ENCODE data around the gene M6PR.

- TF ChIP-seq POLR2A (IDR thresholded peaks at IDR 0.05) (no peak), EP300 (IDR thresholded peaks at IDR 0.05) (no peak)
- TF ChIP-seq, protein P1, sequence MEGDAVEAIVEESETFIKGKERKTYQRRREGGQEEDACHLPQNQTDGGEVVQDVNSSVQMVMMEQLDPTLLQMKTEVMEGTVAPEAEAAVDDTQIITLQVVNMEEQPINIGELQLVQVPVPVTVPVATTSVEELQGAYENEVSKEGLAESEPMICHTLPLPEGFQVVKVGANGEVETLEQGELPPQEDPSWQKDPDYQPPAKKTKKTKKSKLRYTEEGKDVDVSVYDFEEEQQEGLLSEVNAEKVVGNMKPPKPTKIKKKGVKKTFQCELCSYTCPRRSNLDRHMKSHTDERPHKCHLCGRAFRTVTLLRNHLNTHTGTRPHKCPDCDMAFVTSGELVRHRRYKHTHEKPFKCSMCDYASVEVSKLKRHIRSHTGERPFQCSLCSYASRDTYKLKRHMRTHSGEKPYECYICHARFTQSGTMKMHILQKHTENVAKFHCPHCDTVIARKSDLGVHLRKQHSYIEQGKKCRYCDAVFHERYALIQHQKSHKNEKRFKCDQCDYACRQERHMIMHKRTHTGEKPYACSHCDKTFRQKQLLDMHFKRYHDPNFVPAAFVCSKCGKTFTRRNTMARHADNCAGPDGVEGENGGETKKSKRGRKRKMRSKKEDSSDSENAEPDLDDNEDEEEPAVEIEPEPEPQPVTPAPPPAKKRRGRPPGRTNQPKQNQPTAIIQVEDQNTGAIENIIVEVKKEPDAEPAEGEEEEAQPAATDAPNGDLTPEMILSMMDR (IDR thresholded peaks at IDR 0.05) = no peak
Measured at GRCh38 chr12:8995021-8995775, 45.8 kb upstream of the M6PR start.
